ENCODE data around the gene FANCC.

DNA sequence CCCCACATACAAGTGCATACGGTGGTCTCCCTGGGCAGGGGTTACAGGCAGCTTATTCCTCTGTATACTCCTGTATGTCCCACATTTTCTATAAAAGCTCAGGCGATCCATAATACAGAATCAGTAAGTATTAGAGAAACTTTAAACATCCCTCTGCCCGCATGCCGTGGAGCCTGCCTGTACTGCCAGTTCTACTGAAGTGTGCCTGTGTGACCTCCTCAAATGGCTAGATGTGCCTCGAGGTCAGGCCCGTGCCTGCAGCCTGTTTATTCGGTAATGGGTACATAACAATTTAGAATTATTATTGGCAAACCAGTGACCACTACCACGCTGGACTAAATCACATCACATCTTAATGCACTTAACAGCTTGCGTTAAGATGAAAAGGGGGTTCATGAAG is 190.8 kb downstream of the FANCC start:
- TF ChIP-seq CTCF (IDR thresholded peaks at IDR 0.05) (no peak), POLR2A (IDR thresholded peaks at IDR 0.05) (no peak)
